ENCODE results near the gene P2RX3. TPM values are rescaled to one million over a fixed set of nuclear protein-coding genes. Genes with fewer than 3 reads are reported as not detected.

P2RX3 gene
- total and polyA plus RNA-seq, 2 of the 8 experiments (the other 6 are each of a cell fraction or from before 2014, with no cell fraction given) = 0.45 to 0.47 TPM

- H3K4me1 ChIP-seq (replicated peaks in 1 of 4; ENCODE audit: control insufficient read depth in 3 of 4, insufficient read depth in 4 of 4, low read length in 3 of 4) = peaks cover 8 to 17% (median 11%) of the 10 kb centered on the region in 4 experiments
- H3K9me3 ChIP-seq (ENCODE audit: insufficient read depth in 2 of 2, low read depth in 1 of 2, low read length in 1 of 2) = no peaks in the 10 kb centered on the region
- H2AFZ ChIP-seq (ENCODE audit: low read length) = peak overlapping the region; percentile 94
- H2AK5ac ChIP-seq (ENCODE audit: low read depth, low read length) = no peak overlapping the region
- no peaks in the 10 kb centered on the region for H3K36me3 ChIP-seq (ENCODE audit: control insufficient read depth in 2 of 4, insufficient read depth in 4 of 4, low read length in 3 of 4)
- FAIRE-seq = peak; percentile 87
- peak overlapping the region; percentile 71; the same call in 1 of the 2 replicates for H2BK12ac ChIP-seq (ENCODE audit: low read depth, low read length)
- peak overlapping the region; percentile 36; the same call in 1 of the 2 replicates for H2BK15ac ChIP-seq (ENCODE audit: low read length)
- H3K4me3 ChIP-seq (ENCODE audit: extremely low read depth in 1 of 4, insufficient read depth in 2 of 4, low read depth in 3 of 4, low read length in 4 of 4) = peak overlapping the region in 1 of 4 experiments; percentile 17; a peak in 1 of 8 replicates
- no peaks in the 10 kb centered on the region for H3K79me1 ChIP-seq (ENCODE audit: low read depth, low read length)
- no peaks in the 10 kb centered on the region for H3K23me2 ChIP-seq (ENCODE audit: low read depth, low read length)
- H2BK5ac ChIP-seq (ENCODE audit: low read depth, low read length) = no peak overlapping the region; the same call in 1 of the 2 replicates
- no peak overlapping the region for H3K4ac ChIP-seq (replicated peaks; ENCODE audit: insufficient read length, low read depth, low read length)
- H2BK20ac ChIP-seq (ENCODE audit: low read length) = 0 out of 2 replicates have a peak overlapping the region, but pooled peaks have one; percentile 48
- H3K27me3 ChIP-seq (replicated peaks in 1 of 4; ENCODE audit: control insufficient read depth in 3 of 4, extremely low read depth in 1 of 4, insufficient read depth in 3 of 4, low read length in 3 of 4) = no peaks in the 10 kb centered on the region; a peak in 1 of 7 replicates
- H3K4me2 ChIP-seq (ENCODE audit: insufficient read depth in 1 of 2, low read depth in 2 of 2, low read length in 2 of 2) = peak overlapping the region; percentile 38 to 52
- H3K14ac ChIP-seq (ENCODE audit: insufficient read length) = no peak overlapping the region
- H4K20me1 ChIP-seq (replicated peaks in 1 of 2; ENCODE audit: control insufficient read depth in 1 of 2, insufficient read depth in 2 of 2, low read length in 2 of 2) = no peaks in the 10 kb centered on the region
- peak overlapping the region; percentile 55; the same call in 1 of the 2 replicates for H3K27ac ChIP-seq (ENCODE audit: low read depth, low read length)
- WGBS, 2 experiments (ENCODE audit: extremely low coverage in 1 of 2, insufficient coverage in 1 of 2, insufficient read length in 1 of 2, insufficient replicate concordance in 2 of 2, low coverage in 1 of 2, low lambda C conversion rate in 2 of 2, missing lambda C conversion rate in 1 of 2) = 41% methylated on average over 9 of the region's 9 CpGs; no CpG with 5 or more reads in 1 of the 2 experiments
- H4K8ac ChIP-seq (ENCODE audit: extremely low read depth, insufficient read depth, low read length) = no peak overlapping the region
- no peak overlapping the region for H3K23ac ChIP-seq (ENCODE audit: insufficient read length)
- ChIA-PET POLR2A (ENCODE audit: partially characterized antibody) (interaction anchor here (0.9 to 2.0 kb wide), 9 partner anchors 9 to 57 kb away, joined by 3 to 5 read pairs (median 3); partner anchors contain the start of gene PRG3), CTCF (ENCODE audit: partially characterized antibody) (interaction anchor here (0.6 to 1.3 kb wide), 8 partner anchors 8 to 711 kb away, joined by 3 to 6 read pairs (median 4); no protein-coding TSS in a partner anchor)
- peak in 1 of 2 experiments; percentile 65 for DNase-seq (ENCODE audit: low read depth in 1 of 2, low spot score in 2 of 2)
- H4K91ac ChIP-seq (replicated peaks; ENCODE audit: insufficient read length, low read length) = no peak overlapping the region
- H3K9ac ChIP-seq (replicated peaks in 1 of 4; ENCODE audit: extremely low read depth in 1 of 4, low read depth in 3 of 4, low read length in 3 of 4) = 0 out of 7 replicates have a peak overlapping the region, but pooled peaks of 1 of the 4 experiments have one; percentile 18
- H4K5ac ChIP-seq (ENCODE audit: insufficient read length, low read depth, low read length) = peak overlapping the region; percentile 27
- H3K79me2 ChIP-seq (ENCODE audit: control insufficient read depth in 1 of 2, insufficient read depth in 2 of 2, low read length in 2 of 2) = no peaks in the 10 kb centered on the region
- no peak overlapping the region for H3K56ac ChIP-seq (replicated peaks; ENCODE audit: insufficient read length, low read depth, low read length)
- H2BK120ac ChIP-seq (replicated peaks; ENCODE audit: low read depth, low read length) = no peak overlapping the region
- peak overlapping the region; percentile 72 for H3K18ac ChIP-seq (ENCODE audit: extremely low read depth, low read length)
- TF ChIP-seq CTCF (IDR thresholded peaks at IDR 0.05; ENCODE audit: control extremely low read depth in 1 of 3, insufficient read depth in 1 of 3, low read depth in 1 of 3, low read length in 3 of 3) (no peak), SIX5 (IDR thresholded peaks at IDR 0.05; ENCODE audit: low read depth, low read length) (no peak), SP4 (IDR thresholded peaks at IDR 0.05; ENCODE audit: low read length) (no peak), HDAC6 (IDR thresholded peaks at IDR 0.05; ENCODE audit: low read depth, low read length) (no peak), GABPA (IDR thresholded peaks at IDR 0.05; ENCODE audit: borderline replicate concordance, insufficient read depth, low read length) (no peak), SUZ12 (IDR thresholded peaks at IDR 0.05; ENCODE audit: low read length) (no peak), SRF (IDR thresholded peaks at IDR 0.05; ENCODE audit: low read depth, low read length) (no peak), KDM5A (IDR thresholded peaks at IDR 0.05; ENCODE audit: low read length) (no peak), POU5F1 (IDR thresholded peaks at IDR 0.05; ENCODE audit: low read depth, low read length) (no peak)
Measured at GRCh38 chr11:57364851-57365660, 26.9 kb downstream of the P2RX3 start.

Data from H1 (cell line).